ENCODE measurements around the gene GNE.
A peak's percentile ranks its signal among the peaks of the same experiment; 100 is the strongest.

DNA sequence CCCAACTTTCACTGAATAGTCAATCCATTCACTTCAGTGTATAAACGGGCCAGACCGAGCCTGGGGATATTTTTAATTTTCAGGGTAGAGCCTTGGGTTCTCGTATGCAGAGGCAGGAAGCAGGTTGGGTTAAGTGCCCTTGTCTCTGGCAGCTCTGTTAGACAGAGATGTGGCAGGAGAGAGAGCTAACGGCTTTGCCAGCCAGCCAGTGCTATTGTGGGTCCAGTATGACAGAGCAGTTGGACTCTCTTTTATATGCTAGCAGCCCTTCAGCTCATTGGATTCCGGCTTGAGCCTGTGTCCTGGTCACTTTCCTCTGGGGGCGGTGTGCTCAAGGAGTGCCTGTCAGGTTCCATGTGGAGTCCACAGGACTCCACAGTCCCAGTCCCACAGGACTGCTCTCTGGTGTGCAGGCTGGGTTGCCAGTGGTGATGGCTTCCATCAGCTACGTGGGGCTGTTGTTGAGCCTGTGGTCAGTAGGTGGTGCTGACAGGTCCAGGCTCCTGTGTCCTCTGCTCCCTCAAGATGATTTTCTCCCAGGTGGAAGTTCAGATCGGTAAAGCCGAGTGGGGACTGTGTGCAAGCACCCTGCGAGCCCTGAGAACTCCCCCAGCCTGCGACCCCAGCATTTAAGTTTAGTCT, 53.2 kb downstream of the GNE start:
- TF ChIP-seq POLR2A (IDR thresholded peaks at IDR 0.05) (no peak), CTCF (IDR thresholded peaks at IDR 0.05) (peak in 3 of 4 donors; percentile 23 to 43 (median 36))
